HG03095 (cell line): ENCODE results near the gene C1QTNF3.

Experiments used
- ATAC-seq: cut with Tn5 transposase; IDR thresholded peaks from one replicate; pipeline ENCODE4 v1.9.1; 2021; ENCODE audit warnings: moderate library complexity; ENCODE audit not compliant: unreplicated experiment

C1QTNF3 gene

DNA sequence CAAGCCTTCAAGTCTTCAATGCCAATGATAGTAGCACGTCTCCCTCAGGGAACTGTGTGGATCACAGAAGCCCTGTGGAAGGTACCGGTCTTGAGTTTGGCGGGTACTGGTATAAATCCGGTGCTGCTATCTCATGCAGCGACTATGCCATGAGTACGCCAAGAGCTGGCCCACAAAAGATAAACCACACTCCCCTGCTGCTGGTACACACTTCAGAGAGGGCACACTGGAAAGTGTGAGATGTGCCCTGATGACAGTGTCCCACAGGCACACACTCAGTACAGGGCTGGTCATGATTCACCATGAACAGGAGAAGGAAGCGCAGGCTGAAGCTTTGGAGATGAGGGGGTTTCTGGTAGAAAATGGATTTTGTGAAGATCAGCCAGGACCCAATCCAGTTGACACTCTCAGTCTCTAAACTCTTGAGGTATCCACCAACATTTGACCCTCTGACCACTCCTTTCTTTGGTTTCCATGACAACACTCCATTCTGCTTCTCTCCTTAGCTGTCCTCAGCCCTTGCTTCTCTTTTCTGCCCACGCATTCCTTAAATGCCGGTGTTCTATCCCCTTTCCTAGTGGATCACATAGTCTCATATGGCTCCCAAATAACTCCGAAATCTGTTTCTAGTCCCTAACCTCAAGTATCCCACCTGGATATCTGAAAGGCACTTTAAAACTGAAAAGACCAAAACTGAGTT lies 40.2 kb downstream of the C1QTNF3 start:
- no peak for ATAC-seq

DNA sequence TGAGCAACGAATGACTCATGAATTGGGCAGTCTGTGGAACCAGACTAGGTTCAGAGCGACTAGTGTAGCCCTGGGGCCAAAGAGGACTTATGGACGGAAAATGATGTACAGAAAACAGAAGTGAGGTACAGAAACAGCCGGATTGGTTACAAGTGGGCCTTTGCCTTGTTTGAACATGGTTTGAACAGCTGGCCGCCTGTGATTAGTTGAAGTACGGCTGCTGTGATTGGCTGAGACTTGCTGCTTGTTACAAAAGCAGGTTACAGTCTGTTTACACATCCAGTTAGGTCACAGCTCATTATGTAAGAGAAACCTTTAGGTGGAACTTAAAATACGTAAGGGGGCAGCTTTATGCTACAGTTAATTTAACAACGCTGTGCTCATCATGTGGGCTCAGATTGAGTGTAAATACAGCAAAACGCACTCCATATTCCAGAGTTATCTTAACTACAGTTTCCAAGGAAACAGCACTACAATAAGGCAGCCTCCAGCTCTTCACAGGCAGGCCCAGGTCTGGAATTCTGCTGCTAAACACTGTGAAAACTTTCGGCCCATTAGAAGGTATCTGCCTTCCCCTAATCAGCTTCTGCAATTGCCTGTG lies 41.7 kb downstream of the C1QTNF3 start:
- ATAC-seq: no peak

DNA sequence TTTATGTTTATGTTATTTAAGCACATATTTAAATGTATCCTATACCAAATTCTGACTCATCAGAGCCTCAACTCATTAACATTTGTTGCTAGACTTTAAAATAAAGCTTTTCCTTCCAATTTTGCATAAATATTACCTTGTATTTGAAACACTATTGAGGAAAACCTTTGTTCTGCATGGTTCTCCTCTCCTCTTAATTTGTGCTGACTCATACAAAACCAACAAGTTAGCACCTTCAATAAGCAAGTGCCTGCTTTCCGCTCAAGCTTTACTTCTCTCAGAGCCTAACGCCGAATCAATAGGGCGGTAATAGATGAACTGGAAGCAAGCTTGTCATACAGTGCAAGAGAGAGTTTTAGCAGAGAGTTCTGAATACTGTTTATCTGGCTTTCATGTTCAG lies 43.0 kb downstream of the C1QTNF3 start:
- no peak for ATAC-seq

DNA sequence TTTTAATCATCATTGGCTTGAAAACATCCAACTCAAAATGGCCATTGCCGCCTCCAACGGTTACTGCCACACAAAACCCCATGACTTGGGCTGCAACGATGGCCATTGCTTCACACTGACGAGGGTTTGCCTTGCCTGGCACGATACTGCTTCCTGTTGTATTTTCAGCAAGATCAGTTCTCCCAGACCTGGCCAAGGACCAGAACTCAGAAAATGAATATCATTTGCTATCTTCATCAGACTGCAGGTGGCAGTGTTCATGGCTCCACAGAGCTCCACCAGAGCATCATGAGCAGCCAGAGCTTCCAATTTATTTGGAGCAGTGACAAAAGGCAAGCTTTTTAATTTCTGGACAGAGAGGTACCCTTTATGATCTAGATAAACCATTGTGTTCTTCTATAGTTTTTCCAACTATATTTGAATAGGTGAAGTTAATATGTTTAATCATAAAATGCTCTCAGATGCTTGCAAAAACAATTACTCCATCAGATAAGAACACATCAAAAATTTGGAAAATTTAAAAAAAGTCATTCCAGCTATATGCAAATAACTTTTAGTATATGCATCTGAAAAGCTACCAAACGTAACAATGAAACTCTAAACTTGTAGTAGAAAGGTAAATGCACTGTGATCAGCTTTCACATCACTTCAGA lies 45.6 kb downstream of the C1QTNF3 start:
- ATAC-seq: peak; percentile 66

DNA sequence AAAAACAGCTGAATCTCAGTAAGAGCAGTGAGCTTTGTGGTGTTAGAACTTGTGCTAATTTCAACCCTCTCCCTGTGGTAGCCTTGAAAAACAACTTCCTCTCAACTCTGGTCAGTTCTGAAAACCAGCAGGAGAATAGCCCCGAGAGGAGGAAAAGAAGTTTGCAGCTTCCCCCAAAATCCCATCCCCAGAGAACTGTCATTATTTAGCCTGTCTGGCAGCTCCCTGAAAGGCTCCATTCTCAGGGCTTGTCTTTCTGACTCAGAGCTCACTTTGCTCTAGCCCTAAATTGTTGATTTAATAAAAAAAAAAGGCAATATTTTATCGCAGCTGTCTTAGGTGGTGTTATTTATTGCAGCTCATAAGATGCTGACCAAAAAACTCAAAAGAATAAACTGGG lies 47.1 kb downstream of the C1QTNF3 start:
- no peak for ATAC-seq

DNA sequence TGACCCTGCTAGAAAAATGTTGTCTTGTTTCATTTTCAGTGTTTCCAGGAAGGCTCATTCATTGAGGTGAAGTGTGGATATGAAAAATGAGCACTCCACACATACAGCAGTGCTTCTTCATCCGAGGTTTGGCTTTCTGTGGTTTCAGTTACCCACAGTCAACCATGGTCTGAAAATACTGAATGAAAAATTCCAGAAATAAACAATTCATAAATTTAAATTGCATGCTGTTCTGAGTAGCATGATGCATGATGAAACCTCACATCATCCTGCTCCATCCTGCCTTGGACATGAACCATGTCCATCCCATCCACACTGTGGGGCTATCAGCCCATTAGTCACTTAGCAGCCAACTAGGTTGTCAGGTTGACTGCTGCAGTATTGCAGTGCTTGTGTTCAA lies 48.2 kb downstream of the C1QTNF3 start:
- ATAC-seq: no peak

DNA sequence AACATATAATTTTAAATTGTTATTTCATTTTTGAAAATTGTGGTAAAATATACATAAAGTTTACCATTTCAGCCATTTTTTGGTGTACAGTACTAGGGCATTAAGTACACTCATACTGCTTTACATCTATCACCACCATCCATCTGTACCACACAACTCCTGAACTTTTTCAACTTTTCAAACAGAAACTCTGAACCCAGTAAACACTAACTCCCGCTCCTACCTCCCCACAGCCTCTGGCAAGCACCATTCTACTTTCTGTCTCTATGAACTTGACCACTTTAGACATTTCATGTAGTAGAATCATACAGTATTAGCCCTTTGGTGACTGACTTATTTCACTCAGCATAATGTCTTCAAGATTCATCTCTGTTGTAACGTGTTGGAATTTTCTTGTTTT lies 50.1 kb downstream of the C1QTNF3 start:
- ATAC-seq: no peak

DNA sequence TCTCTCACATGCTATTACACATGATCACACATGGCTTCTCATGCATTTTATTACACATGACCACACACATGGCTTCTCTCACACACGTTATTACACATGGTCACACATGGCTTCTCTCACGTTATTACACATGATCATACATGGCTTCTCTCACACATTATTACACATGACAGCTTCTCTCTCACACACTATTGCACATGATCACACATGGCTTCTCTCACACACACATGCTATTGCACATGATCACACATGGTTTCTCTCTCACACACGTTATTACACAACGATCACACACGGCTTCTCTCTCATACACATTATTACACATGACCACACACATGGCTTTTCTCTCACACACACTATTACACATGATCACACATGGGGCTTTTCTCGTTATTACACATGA lies 57.6 kb downstream of the C1QTNF3 start:
- ATAC-seq: no peak

DNA sequence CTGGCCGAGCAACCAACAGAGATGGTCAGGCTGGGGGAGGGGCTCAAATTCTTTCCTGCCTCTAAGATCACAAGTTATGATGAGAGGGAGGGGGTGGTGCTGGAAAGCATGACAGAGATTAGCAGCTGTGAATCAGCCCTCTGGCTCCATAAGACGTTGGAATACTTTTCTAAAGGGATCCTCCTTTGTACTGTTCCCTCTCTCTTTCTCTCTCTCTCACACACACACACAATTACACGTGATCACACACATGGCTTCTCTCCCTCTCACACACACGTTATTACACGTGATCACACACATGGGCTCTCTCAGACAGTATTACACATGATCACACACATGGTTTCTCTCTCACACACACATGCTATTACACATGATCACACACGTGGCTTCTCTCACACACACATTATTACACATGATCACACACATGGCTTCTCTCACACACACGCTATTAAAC lies 58.3 kb downstream of the C1QTNF3 start, which contains the start of gene SLC45A2:
TSS of gene SLC45A2 (minus strand) at position 23 of the 454 bp plus-strand sequence. CDS start 110 bp downstream, outside the sequence.
- no peak for ATAC-seq

DNA sequence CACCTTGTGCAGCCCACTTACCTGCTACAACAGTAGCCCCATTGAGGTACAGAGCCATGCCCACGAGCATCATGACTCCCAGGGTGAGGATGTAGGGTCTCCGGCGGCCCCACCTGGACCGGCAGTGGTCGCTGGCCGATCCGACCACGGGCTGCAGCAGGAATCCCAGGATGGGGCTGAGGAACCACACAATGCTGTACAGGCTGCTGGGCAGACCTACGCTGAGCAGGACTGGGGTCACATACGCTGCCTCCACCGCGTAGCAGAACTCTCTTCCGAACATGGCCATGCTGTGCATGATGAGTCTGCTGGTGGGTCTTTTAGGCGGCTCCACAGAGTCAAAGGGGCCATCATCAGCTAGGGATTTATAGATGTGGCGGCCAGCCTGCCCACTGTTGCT lies 58.8 kb downstream of the C1QTNF3 start:
- no peak for ATAC-seq

DNA sequence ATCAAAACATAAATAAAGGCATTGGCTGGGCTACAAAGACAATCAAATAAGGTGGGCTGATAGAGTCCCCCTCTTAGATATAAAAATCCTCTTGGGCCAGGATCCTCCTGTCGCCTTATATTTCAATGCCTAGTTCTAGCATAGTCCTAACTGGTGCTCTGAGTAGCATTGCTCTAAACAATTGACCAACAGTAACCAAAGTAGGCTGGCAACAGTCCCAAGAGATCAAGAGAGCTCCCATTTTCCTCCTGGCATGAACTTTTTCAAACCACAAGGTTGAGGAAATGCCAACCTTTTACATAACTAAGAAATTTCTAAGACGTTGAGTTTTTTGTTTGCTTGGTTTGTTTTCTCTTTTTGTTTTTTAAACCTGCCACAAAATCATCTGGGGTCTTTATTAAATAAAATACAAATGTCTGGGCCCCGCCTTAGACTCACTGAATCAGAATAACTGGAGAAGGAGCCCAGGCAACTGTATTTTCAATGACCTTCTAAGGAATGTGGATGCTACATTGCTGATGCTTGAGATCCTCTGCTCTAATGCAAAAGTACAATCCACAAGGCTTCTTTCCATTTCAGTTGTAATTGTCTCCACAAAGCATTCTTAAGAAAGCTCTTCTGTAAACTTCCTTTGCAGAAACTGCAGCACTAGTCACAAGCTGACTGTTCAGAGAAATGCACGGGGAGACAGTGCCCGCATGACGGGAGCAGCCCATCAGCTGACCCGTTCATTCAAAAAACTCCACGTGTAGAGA lies 61.4 kb downstream of the C1QTNF3 start:
- ATAC-seq: no peak

DNA sequence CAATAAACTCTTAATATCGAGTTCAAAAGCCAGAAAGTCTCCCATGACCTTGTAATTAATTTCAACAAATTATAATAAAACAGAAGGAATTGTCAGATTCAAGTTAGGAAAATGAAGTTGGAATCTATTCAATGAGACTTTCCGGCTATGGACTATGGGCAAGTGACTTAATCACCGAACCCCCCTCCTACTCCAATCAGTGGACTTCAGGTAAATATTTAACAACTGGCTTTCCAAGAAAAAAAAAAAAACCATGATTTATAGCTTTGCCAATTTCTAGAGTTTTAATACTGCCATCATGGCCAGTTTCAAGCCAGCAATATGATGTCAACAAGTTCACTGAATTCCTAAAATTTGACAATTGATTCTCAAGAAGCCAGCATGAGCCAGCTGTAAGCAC lies 63.0 kb downstream of the C1QTNF3 start:
- ATAC-seq: no peak

DNA sequence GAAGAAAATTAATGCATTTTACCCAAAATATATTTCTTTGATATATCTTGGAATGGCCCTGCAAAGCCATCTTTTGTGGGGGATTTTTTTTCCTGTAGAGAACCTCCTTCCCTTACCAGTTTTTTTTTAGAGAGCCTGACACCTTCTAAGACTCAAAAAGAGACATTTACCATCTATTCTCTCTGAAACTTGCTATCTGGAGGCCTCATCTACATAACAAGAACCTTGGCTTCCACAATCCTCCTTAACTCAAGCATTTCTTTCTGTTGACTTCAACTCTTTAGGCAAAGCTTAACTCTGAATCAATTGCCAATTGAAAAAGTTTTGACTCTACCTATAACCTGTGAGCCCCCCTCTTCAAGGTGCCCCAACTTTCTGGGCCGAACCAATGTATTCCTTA lies 64.7 kb downstream of the C1QTNF3 start:
- ATAC-seq: no peak

DNA sequence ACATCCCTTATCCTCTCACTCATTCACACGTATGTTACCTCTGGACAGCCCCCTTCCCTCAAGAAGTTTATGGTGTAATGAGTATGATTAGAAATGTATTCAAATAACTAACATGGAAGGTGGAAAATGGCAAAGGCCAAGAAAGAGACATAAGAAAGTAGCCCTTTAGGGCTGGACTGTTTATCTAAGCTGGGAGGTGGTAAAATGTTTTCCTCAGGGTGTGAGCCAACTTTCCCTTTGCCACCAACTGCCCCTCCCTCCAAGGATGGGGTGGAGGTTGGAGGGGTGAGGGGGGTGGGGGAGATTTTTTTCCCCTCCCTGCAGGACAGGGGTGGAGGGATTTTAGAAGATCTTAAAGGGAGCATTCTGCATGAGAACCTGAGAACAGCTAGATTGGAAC lies 66.7 kb downstream of the C1QTNF3 start:
- no peak for ATAC-seq

DNA sequence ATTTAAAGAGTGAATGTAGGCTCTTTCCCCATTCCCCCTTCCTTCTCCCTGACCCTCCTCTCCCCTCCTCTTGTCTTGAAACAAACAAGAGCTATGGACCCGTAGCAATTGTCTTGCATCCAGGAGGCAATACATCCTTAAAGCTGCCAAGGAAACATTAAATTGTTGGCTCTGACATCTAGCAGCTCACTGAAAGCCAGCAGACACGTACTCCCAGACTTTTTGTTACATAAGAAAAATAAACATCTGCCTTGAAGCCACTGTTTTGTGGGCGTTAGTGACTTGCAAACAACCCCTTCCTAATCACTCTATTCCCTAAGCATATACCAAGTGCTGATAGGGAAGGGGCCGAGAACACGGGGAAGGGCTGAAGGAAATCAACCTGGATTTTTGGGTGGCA lies 67.2 kb downstream of the C1QTNF3 start:
- no peak for ATAC-seq

DNA sequence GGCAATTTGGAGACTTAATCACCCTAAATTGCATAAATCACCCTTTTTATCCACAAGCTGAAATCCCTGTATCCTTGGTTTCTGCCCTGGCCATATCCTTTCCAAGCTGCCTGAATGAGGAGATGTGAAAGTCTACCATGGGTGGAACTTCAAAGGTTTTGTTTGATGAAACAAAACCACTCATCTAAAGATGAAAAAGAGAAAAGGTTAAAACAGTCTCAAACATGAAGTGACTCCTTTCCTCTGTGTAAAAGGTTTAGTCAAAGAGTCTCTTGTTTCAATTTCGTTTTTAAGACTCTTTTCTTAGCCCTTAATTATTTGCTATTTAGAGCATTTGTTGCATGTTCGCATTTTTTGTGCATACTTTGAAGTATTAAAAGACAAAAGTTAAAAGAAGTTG lies 69.7 kb downstream of the C1QTNF3 start:
- ATAC-seq: peak; percentile 62

DNA sequence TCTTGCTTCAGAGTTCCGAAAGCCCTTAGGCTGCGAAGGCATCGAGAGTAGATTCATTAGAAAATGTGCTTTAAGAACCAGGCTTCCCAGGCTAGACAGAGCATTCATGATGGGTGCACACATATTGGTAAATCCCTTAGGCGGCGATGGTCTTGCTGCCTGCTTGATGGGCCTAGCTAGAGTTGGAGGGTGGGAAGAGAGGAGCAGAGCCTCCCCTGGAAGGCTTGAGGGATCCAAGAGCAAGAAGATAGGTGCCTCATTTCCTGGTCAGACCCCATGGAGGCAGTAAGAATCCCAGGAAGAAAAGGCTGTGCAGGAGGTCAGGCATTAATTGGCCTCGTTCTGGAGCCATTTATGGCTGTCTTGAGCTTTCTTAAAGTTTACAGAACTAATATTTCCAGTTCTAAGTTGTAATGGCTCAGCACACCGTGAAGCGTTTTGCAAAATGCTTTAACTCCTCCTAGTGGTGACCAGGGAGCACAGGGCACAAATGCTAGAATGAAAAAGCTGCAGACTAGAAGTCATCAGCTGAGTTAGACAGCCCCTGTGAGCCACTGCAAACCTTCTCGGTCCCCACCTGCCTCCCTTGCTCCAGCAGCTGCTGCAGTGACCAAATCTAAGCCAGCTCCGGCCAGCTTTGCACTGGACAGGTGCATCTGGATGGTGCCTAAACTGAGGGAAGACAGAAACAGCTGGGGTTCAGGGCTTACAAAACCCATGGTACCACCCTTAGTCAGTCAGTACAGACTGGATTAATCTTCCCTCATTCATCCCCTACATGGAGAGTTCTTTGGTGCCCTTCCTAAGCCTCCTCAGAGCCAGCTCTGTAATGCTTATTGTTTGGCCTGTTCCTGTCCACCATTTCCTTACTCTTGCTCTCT lies 73.2 kb downstream of the C1QTNF3 start:
- peak; percentile 72 for ATAC-seq

DNA sequence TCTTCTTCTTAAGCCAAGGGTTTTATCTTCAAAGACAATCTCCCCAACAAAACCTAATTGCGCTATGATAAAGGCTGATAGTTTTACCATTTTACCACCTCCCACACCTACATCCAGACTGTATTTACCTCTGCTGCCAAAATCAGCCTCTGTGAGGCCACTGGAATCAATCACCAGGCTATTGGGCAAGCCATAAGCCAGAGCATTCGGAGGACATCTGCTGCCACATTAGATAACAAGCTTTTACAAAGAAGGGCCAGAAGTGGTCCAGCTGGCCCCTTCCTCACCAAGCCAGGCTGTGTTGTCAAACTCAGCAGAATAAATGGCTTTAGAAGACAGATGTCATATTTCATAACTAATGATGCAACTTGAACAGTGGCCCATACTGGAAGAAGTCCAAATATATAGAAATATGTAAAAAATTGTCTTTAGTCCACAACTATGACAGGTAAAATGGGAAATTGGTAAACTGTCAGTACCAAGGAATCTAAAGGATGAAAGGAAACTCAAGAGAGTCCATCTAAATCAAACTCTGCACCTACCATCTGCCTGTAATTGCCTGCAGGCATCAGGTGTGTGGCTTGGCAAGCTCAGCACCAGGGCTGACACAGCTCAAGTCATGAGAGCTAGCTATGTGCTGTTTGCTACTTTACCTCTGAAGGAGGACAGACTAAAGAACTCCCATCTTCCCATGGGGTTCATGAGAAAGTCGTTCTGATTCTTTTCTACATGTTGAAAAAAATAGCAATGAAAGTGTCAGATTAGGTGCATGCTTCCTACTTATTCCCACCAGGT lies 74.6 kb downstream of the C1QTNF3 start:
- ATAC-seq: no peak
